Body of pancreas (tissue), 4 donors: Measurements from ENCODE around the gene OR11A1. TPM values are rescaled to one million over a fixed set of nuclear protein-coding genes. Genes with fewer than 3 reads are reported as not detected.
A peak's percentile ranks its signal among the peaks of the same experiment; 100 is the strongest.

Experiments
- ATAC-seq: fragments of 150-250 bp; one replicate; pipeline ENCODE4 v1.9.1; 2016
- DNase-seq, 4 donors: peaks; one replicate each; pipeline ENCODE4 v3.0.0-alpha.2; 2019
- H3K27ac ChIP-seq, 4 donors: fragments of 200-600 bp; sonication (generic); 1 replicate in 3 of 4; 2 replicates in 1 of 4; pipeline versions ENCODE4 v1.5.1 to v1.6.1; 2016 to 2019; ENCODE audit warnings: mild to moderate bottlenecking in 1 of 4, mixed read lengths in 1 of 4, moderate library complexity in 1 of 4
- H3K27me3 ChIP-seq, 2 donors: fragments of 200-600 bp; sonication (generic); one replicate each; pipeline ENCODE4 v1.6.0; 2016; ENCODE audit warnings: mild to moderate bottlenecking in 1 of 2
- H3K36me3 ChIP-seq, 2 donors: fragments of 200-600 bp; sonication (generic); replicated peaks in 1 of 2; 2 replicates each; pipeline ENCODE4 v1.5.1; 2016; ENCODE audit warnings: low read depth in 2 of 2; ENCODE audit not compliant: insufficient read depth in 1 of 2
- H3K4me1 ChIP-seq: fragments of 200-600 bp; sonication (generic); one replicate; pipeline ENCODE4 v1.6.0; 2016
- H3K4me3 ChIP-seq, 2 donors: fragments of 200-600 bp; sonication (generic); 1 replicate in 1 of 2; 2 replicates in 1 of 2; pipeline ENCODE4 v1.5.1; 2016 to 2019
- H3K9me3 ChIP-seq, 3 donors: fragments of 200-600 bp; sonication (generic); 1 replicate in 2 of 3; 2 replicates in 1 of 3; pipeline ENCODE4 v1.5.1; 2016
- CTCF ChIP-seq, 7 experiments: fragments of 450-650 bp in 4 of 7; fragments of 200-600 bp in 3 of 7; sonication (generic) in 3 of 7; IDR thresholded peaks; one replicate each; pipeline ENCODE4 v1.5.1; 2016 to 2019; ENCODE audit warnings: antibody characterized with exemption in 7 of 7
- POLR2A ChIP-seq, 3 donors: fragments of 450-650 bp; IDR thresholded peaks; one replicate each; pipeline ENCODE4 v1.6.1; 2016; ENCODE audit warnings: antibody characterized with exemption in 3 of 3, mild to moderate bottlenecking in 2 of 3
- WGBS, 2 donors: methylation state at CpG; one replicate each; pipeline ENCODE4 v1.1.5; 2017; 5-methylcytosine and 5-hydroxymethylcytosine counted together
- intact Hi-C: fragments of 100-400 bp; cut with DNase I; formaldehyde crosslinking; loops from one replicate; pipeline ENCODE4 v1.15.1; 2023
- total RNA-seq, 2 donors: library from RNA; depleted of rRNA; stranded (reverse); fragments of >200 nt; gene quantifications; one replicate each; pipeline ENCODE4 v1.1.0, GENCODE V29; 2016

OR11A1 gene
- total RNA-seq, 2 donors from 2014 or later, result not detected

DNA sequence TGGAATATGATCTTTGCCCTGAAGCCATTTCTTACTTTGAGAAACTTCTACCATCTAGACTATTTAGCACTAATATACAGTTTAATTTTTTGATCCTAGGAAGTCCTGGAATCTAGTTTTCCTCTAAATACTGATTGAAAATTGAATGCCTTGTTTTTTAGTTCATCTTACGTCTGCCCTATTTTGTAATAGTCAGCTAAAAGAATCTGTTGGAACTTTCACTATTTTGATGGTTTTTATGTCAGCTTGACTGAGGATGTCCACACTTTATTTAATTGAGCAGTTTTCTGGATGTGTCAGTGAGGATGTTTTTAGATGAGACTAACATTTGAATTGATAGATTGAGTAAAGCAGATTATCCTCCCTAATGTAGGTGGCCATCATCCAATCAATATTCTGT, 53.1 kb downstream of the OR11A1 start:
- WGBS, 2 donors, result 26 to 85% methylated on average over 1 of the region's 1 CpG
- Histone ChIP-seq H3K4me1 (no peaks in the 10 kb centered on the region), H3K36me3 (no peaks in the 10 kb centered on the region), H3K9me3 (no peaks in the 10 kb centered on the region), H3K27ac (no peak overlapping the region), H3K4me3 (no peak overlapping the region), H3K27me3 (no peaks in the 10 kb centered on the region)
- TF ChIP-seq CTCF (IDR thresholded peaks at IDR 0.05) (no peak), POLR2A (IDR thresholded peaks at IDR 0.05) (no peak)
- ATAC-seq, result no peak
- intact Hi-C loops, result no loop called here
- DNase-seq, result no peak

GRCh38 chr6:29399525-29399924, 57.3 kb downstream of the OR11A1 start:
- Histone ChIP-seq H3K27me3 (no peaks in the 10 kb centered on the region), H3K36me3 (no peaks in the 10 kb centered on the region), H3K4me1 (no peaks in the 10 kb centered on the region), H3K9me3 (no peaks in the 10 kb centered on the region), H3K4me3 (no peak overlapping the region), H3K27ac (no peak overlapping the region)
- WGBS, 2 donors, result 54 to 64% methylated on average over 2 of the region's 2 CpGs
- DNase-seq (no peak), ATAC-seq (no peak)
- no peak for TF ChIP-seq CTCF (IDR thresholded peaks at IDR 0.05)
- no peak for TF ChIP-seq POLR2A (IDR thresholded peaks at IDR 0.05)
- intact Hi-C loops, result no loop called here

- no peak for TF ChIP-seq CTCF (IDR thresholded peaks at IDR 0.05)
- TF ChIP-seq POLR2A (IDR thresholded peaks at IDR 0.05), result no peak
- ATAC-seq (no peak), DNase-seq (no peak)
- Histone ChIP-seq H3K4me1 (no peaks in the 10 kb centered on the region), H3K36me3 (no peaks in the 10 kb centered on the region), H3K27ac (no peak within 1 kb of the TSS), H3K27me3 (no peaks in the 10 kb centered on the region), H3K4me3 (no peak within 1 kb of the TSS), H3K9me3 (no peaks in the 10 kb centered on the region)
- intact Hi-C loops, result no loop called here
Observed at GRCh38 chr6:29395331-29395730, 61.5 kb downstream of the OR11A1 start, which contains the start of gene OR12D2. Gene OR12D2 (plus strand): TSS chr6:29395631. CDS start chr6:29396700, 1,069 bp downstream.

DNA sequence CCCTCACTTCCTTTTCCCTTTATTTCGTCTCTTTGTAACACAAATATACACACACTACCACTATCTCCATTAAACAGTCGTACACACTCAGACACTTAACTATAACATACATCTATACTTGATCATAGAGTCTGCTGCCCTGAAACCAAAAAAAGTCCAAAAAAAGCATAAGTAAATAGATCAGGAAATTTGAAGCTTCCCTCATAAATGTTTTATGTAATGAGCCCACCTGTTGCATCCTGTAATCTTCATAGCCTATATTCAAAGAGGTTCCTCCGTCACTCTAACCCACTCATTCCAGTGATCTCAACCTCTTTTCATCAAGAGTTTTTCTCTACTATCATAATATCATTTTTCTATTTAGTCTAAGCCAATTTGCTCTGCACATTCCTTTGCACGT, 68.3 kb downstream of the OR11A1 start:
- intact Hi-C loops, result no loop called here
- WGBS, 2 donors, result 38 to 43% methylated on average over 4 of the region's 4 CpGs
- Histone ChIP-seq H3K4me1 (no peaks in the 10 kb centered on the region), H3K36me3 (no peaks in the 10 kb centered on the region), H3K9me3 (no peaks in the 10 kb centered on the region), H3K27me3 (no peaks in the 10 kb centered on the region), H3K4me3 (no peak overlapping the region), H3K27ac (no peak overlapping the region)
- no peak for ATAC-seq
- no peak for DNase-seq
- TF ChIP-seq CTCF (IDR thresholded peaks at IDR 0.05) (no peak), POLR2A (IDR thresholded peaks at IDR 0.05) (no peak)

GRCh38 chr6:29376003-29376402, 80.9 kb downstream of the OR11A1 start:
- no peak overlapping the region for H3K27ac ChIP-seq
- no peaks in the 10 kb centered on the region for H3K27me3 ChIP-seq
- H3K9me3 ChIP-seq, result no peaks in the 10 kb centered on the region
- no peak for ATAC-seq
- no peak for DNase-seq
- intact Hi-C loops, result no loop called here
- no peaks in the 10 kb centered on the region for H3K4me1 ChIP-seq
- H3K4me3 ChIP-seq, result no peak overlapping the region
- peak in 4 of 7 experiments; percentile 4 to 43 (median 31) for TF ChIP-seq CTCF (IDR thresholded peaks at IDR 0.05)
- no peak for TF ChIP-seq POLR2A (IDR thresholded peaks at IDR 0.05)
- H3K36me3 ChIP-seq, result no peaks in the 10 kb centered on the region

Other genes with a start within 250 kb of the OR11A1 start
- not detected for gene OR14J1, start 155.4 kb downstream of the OR11A1 start, total RNA-seq
- gene OR5V1, start 88.2 kb downstream of the OR11A1 start, total RNA-seq, result not detected
- gene OR12D3, start 81.8 kb downstream of the OR11A1 start, total RNA-seq, result not detected
- gene OR12D2, start 61.4 kb downstream of the OR11A1 start, total RNA-seq, result not detected
- not detected for gene OR12D1, start 42.1 kb downstream of the OR11A1 start, total RNA-seq
- not detected for gene OR10C1, start 17.8 kb downstream of the OR11A1 start, total RNA-seq
- gene OR2H1, start 84 bp upstream of the OR11A1 start, total RNA-seq, result not detected
- gene MAS1L, start 30.9 kb upstream of the OR11A1 start, total RNA-seq, result not detected
- 10 to 100 TPM in 1 of 2 donors, 1 to 10 TPM in 1; 9.9 to 10.1 TPM for gene UBD, start 102.7 kb upstream of the OR11A1 start, total RNA-seq
- gene OR2H2, start 128.1 kb upstream of the OR11A1 start, total RNA-seq, result not detected
- gene GABBR1, start 176.1 kb upstream of the OR11A1 start, total RNA-seq, result 10 to 100 TPM; 23.7 to 31.9 TPM
- gene MOG, start 200.0 kb upstream of the OR11A1 start, total RNA-seq, result not detected
- gene ZFP57, start 224.1 kb upstream of the OR11A1 start, total RNA-seq, result not detected